Aorta (tissue), 5 donors: ENCODE measurements around the gene KAT2B. TPM values are rescaled to one million over a fixed set of nuclear protein-coding genes. Genes with fewer than 3 reads are reported as not detected.
A peak's percentile ranks its signal among the peaks of the same experiment; 100 is the strongest.

Source experiments
- ATAC-seq: fragments of 200-7000 bp; cut with Tn5 transposase; one replicate; pipeline ENCODE4 v1.9.1; 2022; ENCODE audit warnings: moderate library complexity; ENCODE audit not compliant: low FRiP score
- DNase-seq, 2 donors: peaks; one replicate each; pipeline ENCODE4 v3.0.0-alpha.2; 2020
- H3K27ac ChIP-seq, 2 donors: one replicate each; pipeline ENCODE4 v1.5.1; 2013; ENCODE audit warnings: low read length in 2 of 2, mild to moderate bottlenecking in 2 of 2, moderate library complexity in 2 of 2, control low read depth in 1 of 2, inconsistent platforms in 1 of 2, low read depth in 1 of 2
- H3K27me3 ChIP-seq, 2 donors: one replicate each; pipeline ENCODE4 v1.6.1; 2013; ENCODE audit warnings: control low read depth in 1 of 2, low read length in 1 of 2, mild to moderate bottlenecking in 1 of 2, moderate library complexity in 1 of 2; ENCODE audit not compliant: insufficient read depth in 2 of 2, control insufficient read depth in 1 of 2
- H3K36me3 ChIP-seq, 2 donors: one replicate each; pipeline ENCODE4 v1.6.1; 2013; ENCODE audit warnings: control low read depth in 1 of 2, low read length in 1 of 2, mild to moderate bottlenecking in 1 of 2; ENCODE audit not compliant: insufficient read depth in 2 of 2, control insufficient read depth in 1 of 2
- H3K4me1 ChIP-seq, 2 donors: one replicate each; pipeline ENCODE4 v1.6.1; 2013; ENCODE audit warnings: low read length in 2 of 2, control low read depth in 1 of 2, mild to moderate bottlenecking in 1 of 2, moderate library complexity in 1 of 2; ENCODE audit not compliant: insufficient read depth in 2 of 2, control insufficient read depth in 1 of 2
- H3K4me3 ChIP-seq, 2 donors: one replicate each; pipeline ENCODE4 v1.5.1; 2013; ENCODE audit warnings: low read length in 2 of 2, control low read depth in 1 of 2, mild to moderate bottlenecking in 1 of 2
- H3K9me3 ChIP-seq: one replicate; pipeline ENCODE4 v1.6.1; 2013; ENCODE audit warnings: mild to moderate bottlenecking, low read length; ENCODE audit not compliant: control insufficient read depth
- WGBS, 2 donors: extraction: QIAGEN DNeasy Blood & Tissue Kit; methylation state at CpG; one replicate each; pipeline ENCODE4 v1.1.7; 2013; 5-methylcytosine and 5-hydroxymethylcytosine counted together
- intact Hi-C, 2 donors: fragments of 100-400 bp; cut with DNase I; formaldehyde crosslinking; loops; one replicate each; pipeline versions ENCODE4 v1.14.2 to v1.15.0; 2022
- polyA plus RNA-seq, 2 donors: library from polyadenylated mRNA; stranded (reverse); fragments of 200-250 nt; gene quantifications; one replicate each; pipeline ENCODE4 v1.2.3, GENCODE V29; 2013
- total RNA-seq, 2 donors: library from RNA; stranded (reverse); fragmentation: NEBNext Ultra II Directional; extraction: Animal tissue kit (Norgen Biotek cat#: 25700); gene quantifications; one replicate each; pipeline ENCODE4 v1.2.1, GENCODE V29; 2021
- donor health status: healthy with polysubstance abuse.
- donor health status: Bipolar disorder and iron deficiency.
- donor health status: DM: no; HTN: no; CAD: no.
- donor health status: DM: no; HTN: no; CAD: no.
- donor health status: DM: yes; HTN: yes; CAD: no.

The KAT2B gene
- total and polyA plus RNA-seq, 4 donors = 20.6 to 54.2 (median 35.8) TPM

DNA sequence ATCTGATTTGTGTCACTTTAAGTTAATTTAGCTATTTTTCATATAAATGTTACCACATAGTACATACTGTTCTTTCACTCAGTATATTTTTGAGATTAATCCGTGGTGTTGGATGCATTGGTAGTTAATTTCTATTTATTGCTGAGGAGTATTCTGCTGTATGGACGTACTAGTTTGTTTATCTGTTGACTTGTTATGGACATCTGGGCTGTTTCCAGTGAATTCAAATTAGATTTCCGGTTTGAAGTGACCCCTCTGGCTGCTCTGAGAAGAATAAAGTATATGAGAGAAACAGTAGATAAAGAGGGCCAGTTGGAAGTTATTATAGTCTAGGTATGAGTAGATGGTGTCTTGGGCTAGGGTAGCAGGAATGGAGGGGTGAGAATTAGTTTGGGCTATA, 15.6 kb downstream of the KAT2B start:
- no peaks in the 10 kb centered on the region for H3K27me3 ChIP-seq
- no peaks in the 10 kb centered on the region for H3K9me3 ChIP-seq
- peaks cover 4% of the 10 kb centered on the region in 2 donors for H3K4me1 ChIP-seq
- H3K36me3 ChIP-seq = no peaks in the 10 kb centered on the region
- no peak for ATAC-seq
- DNase-seq = no peak
- no peak overlapping the region for H3K27ac ChIP-seq
- WGBS, 2 donors = 82 to 89% methylated on average over 3 of the region's 3 CpGs
- H3K4me3 ChIP-seq = no peak overlapping the region
- intact Hi-C loops = no loop called here

DNA sequence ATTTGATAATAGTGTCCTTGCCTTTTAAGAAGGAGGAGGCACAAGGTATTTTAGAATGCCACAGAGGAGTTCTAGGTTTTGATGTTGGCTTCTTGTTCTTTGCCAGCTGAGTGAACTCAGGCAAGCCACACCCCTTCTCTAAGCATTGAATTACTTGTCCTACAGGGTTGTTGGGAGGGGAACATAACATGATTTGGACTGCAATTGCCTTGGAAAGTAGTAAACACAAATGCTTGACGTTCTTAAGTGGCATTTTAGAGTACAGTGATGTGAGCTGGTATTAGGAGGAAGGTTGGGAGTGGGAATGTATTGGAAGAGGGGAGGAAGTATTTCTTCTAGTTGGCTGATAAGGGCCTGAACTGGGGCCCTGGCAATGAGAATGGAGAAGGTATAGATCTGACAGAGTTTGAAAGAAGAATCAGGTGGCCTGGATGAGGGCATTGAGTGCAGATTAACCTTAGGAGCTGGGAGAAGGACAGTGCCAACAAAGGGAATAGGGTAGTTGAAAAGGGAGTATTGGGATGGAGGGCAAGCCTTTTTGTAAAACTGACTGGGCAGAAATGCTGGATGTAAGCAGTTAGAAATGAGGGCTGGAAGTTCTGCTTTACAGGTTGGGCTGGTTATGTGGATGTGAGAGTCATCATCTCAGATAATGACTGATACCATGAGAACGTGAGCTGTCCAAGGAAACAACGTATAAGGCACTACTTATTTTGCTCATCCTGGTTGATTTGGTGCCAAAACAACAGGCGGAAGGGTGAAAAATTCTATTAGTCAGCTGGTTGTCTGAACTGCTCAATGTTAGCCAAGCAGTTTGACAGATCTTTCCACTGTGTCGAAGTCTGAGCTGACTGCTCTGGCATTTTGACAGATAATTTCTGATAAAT, 16.7 kb downstream of the KAT2B start:
- intact Hi-C loops = no loop called here
- H3K9me3 ChIP-seq = no peaks in the 10 kb centered on the region
- WGBS, 2 donors = 6 to 10% methylated on average over 5 of the region's 5 CpGs
- H3K27ac ChIP-seq = peak overlapping the region; percentile 41 to 72
- DNase-seq = no peak
- peak; percentile 31 for ATAC-seq
- no peaks in the 10 kb centered on the region for H3K36me3 ChIP-seq
- H3K4me3 ChIP-seq = no peak overlapping the region
- no peaks in the 10 kb centered on the region for H3K27me3 ChIP-seq
- peaks cover 4% of the 10 kb centered on the region in 2 donors for H3K4me1 ChIP-seq

DNA sequence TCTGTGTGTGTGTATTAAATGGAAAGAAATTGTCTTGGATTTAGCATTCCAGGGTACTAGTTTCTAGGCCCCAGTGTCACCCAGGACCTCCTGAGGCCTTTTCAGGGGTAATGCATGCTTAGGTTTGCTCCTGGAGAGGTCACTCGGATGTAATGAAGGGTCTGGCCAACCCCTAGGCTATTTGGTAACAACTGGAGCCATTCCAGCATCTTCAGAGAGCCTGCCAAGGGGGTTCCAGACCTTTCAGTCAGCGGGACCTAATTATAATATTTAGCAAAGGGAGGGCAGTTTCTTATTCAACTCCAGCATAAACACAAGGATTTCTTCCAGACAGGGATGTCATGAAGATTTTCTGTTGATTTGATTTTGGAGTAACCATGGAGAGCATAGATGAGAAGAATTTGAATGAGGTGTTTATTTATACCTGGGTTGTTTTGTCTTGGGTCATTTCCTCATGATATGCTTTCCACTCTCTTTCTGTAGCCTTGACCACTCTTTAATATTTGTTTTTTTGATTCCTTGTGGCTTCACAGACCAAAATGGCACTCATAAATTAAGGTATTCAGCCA, 17.4 kb downstream of the KAT2B start:
- Histone ChIP-seq H3K27me3 (no peaks in the 10 kb centered on the region), H3K27ac (peak overlapping the region in 1 of 2 donors; percentile 39), H3K4me3 (no peak overlapping the region), H3K9me3 (no peaks in the 10 kb centered on the region), H3K4me1 (peaks cover 4% of the 10 kb centered on the region in 2 donors), H3K36me3 (no peaks in the 10 kb centered on the region)
- no peak for ATAC-seq
- DNase-seq = no peak
- WGBS, 2 donors = 13 to 21% methylated on average over 2 of the region's 2 CpGs
- intact Hi-C loops = no loop called here

DNA sequence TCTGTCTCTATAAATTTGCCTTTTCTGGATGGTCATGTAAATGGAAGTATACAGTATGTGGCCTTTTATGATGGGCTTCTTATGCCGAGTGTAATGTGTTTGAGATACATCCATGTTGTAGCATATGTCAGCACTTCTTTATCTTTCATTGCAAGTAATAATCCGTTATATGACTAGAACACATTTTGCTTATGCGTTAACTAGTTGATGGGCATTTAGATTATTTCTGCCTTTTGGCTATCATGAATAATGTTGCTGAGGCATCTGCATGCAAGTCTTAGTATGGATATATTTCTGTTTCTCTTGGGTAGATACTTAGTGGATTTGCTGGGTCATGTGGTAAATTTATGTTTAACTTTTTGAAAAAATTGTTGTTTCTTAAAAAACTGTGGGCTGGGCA, 19.7 kb downstream of the KAT2B start:
- H3K4me3 ChIP-seq = no peak overlapping the region
- no peaks in the 10 kb centered on the region for H3K36me3 ChIP-seq
- peaks cover 4% of the 10 kb centered on the region in 2 donors for H3K4me1 ChIP-seq
- intact Hi-C loops = no loop called here
- ATAC-seq = no peak
- WGBS, 2 donors = 97 to 99% methylated on average over 3 of the region's 3 CpGs
- no peaks in the 10 kb centered on the region for H3K27me3 ChIP-seq
- H3K27ac ChIP-seq = no peak overlapping the region
- DNase-seq = no peak
- H3K9me3 ChIP-seq = no peaks in the 10 kb centered on the region

DNA sequence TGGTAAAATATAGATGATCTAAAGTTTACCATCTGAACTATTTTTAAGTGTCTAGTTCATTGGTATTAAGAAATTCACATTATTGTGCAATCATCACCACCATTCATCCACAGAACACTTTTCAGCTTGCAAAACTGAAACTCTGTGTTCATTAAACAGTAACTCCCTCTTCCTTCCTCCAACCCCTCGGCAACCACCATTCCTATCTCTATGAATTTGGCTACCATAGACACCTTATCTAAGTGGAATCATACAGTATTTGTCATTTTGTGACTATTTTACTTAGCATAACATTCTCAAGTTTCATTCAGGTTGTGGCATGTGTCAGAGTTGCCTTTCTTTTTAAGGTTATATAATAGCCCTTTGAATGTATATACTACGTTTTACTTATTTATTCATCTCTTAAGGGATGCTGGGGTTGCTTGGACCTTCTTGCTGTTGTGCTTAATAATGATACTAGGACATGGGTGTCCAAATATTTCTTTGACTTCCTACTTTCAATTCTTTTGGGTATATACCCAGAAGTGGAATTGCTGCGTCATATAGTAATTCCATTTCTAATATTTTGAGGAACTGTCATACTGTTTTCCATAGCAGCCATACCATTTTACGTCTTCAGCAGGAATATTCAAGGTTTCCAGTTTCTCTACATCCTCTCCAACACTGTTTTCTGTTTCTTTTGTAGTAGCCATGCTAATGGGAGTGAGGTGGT, 20.9 kb downstream of the KAT2B start:
- no peak overlapping the region for H3K4me3 ChIP-seq
- ATAC-seq = peak; percentile 79
- no peak for DNase-seq
- H3K36me3 ChIP-seq = no peaks in the 10 kb centered on the region
- H3K27ac ChIP-seq = no peak overlapping the region
- H3K9me3 ChIP-seq = no peaks in the 10 kb centered on the region
- no peaks in the 10 kb centered on the region for H3K27me3 ChIP-seq
- 69% methylated on average over 4 of the region's 4 CpGs for WGBS, 2 donors
- H3K4me1 ChIP-seq = peaks cover 3 to 4% of the 10 kb centered on the region in 2 donors
- intact Hi-C loops = no loop called here

DNA sequence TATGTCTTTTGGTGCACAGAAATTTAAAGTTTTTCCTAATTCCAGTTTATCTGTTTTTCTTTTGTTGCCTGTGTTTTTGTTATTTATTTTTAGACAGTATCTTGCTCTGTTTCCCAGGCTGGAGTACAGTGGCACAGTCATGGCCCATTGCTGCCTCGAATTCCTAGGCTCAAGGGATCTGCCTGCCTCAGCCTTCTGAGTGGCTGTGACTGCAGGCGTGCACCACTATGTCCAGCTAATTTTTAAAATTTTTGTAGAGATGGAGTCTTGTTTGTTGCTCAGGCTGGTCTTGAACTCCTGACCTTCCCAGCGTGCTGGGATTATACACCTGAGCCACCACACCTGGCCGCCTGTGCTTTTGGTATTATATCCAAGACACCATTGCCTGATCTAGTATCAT, 22.8 kb downstream of the KAT2B start:
- Histone ChIP-seq H3K4me1 (no peaks in the 10 kb centered on the region), H3K4me3 (no peak overlapping the region), H3K9me3 (no peaks in the 10 kb centered on the region), H3K27me3 (no peaks in the 10 kb centered on the region), H3K27ac (no peak overlapping the region), H3K36me3 (no peaks in the 10 kb centered on the region)
- intact Hi-C loops = no loop called here
- 63 to 65% methylated on average over 4 of the region's 4 CpGs for WGBS, 2 donors
- ATAC-seq (no peak), DNase-seq (no peak)

DNA sequence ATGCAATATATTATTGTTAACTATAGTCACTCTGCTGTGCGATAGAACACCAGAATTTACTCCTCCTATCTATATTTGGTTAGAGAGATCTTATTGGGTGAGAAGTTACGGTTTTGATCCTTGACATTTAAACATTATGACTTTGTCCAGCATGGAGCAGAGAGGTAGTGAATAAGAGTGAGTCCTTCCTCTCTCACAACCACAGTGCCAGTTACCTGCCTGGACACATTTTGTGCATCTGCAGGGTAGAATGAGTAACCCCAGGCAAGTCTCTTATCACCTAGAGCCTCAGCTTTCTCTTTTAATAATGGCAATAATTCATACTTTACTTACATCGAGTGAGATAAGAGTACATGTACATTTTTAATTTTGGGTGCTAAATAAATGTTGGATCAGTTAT, 24.1 kb downstream of the KAT2B start:
- no peak for ATAC-seq
- no peak overlapping the region for H3K4me3 ChIP-seq
- no peaks in the 10 kb centered on the region for H3K4me1 ChIP-seq
- H3K27me3 ChIP-seq = no peaks in the 10 kb centered on the region
- no peak for DNase-seq
- intact Hi-C loops = no loop called here
- H3K9me3 ChIP-seq = no peaks in the 10 kb centered on the region
- 83 to 87% methylated on average over 3 of the region's 3 CpGs for WGBS, 2 donors
- no peak overlapping the region for H3K27ac ChIP-seq
- H3K36me3 ChIP-seq = no peaks in the 10 kb centered on the region

DNA sequence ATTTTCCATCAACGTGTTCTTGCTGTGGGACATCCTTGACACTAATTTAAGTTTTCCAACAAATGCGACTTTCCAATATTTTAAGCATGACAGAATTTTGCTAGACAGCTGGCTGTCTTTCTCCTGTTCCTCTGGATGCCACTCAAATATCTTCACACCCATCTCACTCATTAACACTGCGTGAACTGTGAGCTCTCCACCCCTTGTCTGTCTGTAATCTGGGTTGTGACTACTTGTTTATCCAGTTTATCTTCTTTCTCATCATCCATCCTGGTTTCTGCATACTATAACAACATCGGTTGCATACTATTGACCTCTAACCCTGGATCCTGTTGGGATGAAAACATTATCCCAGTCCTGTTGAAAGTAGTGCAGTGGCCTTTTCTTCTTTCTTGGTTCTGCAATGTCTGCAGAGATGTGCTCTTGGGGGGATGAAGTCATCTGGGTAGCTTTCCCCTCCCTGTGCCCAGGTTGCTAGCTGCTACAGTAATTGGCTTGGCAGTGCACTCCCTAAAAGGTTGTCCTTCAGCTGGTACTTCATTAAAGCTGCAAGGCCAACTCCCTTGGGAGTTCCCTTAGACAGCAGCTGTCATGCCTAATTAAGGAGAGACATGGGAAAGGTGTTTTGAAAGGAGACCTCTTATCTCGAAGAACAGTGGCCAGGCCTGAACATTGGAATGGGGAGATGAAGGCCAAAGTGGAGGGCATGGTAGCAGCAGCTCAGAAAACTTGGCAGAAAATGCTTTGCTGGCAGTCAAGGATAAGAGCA, 24.7 kb downstream of the KAT2B start:
- no peak for ATAC-seq
- no peaks in the 10 kb centered on the region for H3K9me3 ChIP-seq
- intact Hi-C loops = no loop called here
- DNase-seq = no peak
- H3K4me1 ChIP-seq = no peaks in the 10 kb centered on the region
- no peak overlapping the region for H3K4me3 ChIP-seq
- H3K27me3 ChIP-seq = no peaks in the 10 kb centered on the region
- no peak overlapping the region for H3K27ac ChIP-seq
- 75 to 78% methylated on average over 5 of the region's 5 CpGs for WGBS, 2 donors
- H3K36me3 ChIP-seq = no peaks in the 10 kb centered on the region
